MM.1S (cell line): Measurements from ENCODE around the gene MMP1.

Experiments
- DNase-seq: peaks from one replicate; pipeline ENCODE4 v3.0.0-alpha.2; 2015
- H2AFZ ChIP-seq: fragments of 300-600 bp; sonication (generic); 2 replicates; pipeline ENCODE4 v1.6.0; 2016; ENCODE audit warnings: antibody characterized with exemption, low read length
- H3F3A ChIP-seq: fragments of 300-600 bp; sonication (generic); 2 replicates; pipeline ENCODE4 v1.6.1; 2016; ENCODE audit warnings: mild to moderate bottlenecking, antibody characterized with exemption, low read length, moderate library complexity, mixed read lengths; ENCODE audit not compliant: insufficient read depth
- H3K27ac ChIP-seq: fragments of 300-600 bp; sonication (generic); 2 replicates; pipeline ENCODE4 v1.5.1; 2016; ENCODE audit warnings: mild to moderate bottlenecking, low read length
- H3K27me3 ChIP-seq: fragments of 300-600 bp; sonication (generic); replicated peaks from 2 replicates; pipeline ENCODE4 v1.6.0; 2016; ENCODE audit warnings: low read length; ENCODE audit not compliant: insufficient read depth
- H3K36me3 ChIP-seq: fragments of 300-600 bp; sonication (generic); replicated peaks from 2 replicates; pipeline ENCODE4 v1.6.1; 2016; ENCODE audit warnings: mild to moderate bottlenecking, low read length, mixed read lengths; ENCODE audit not compliant: insufficient read depth
- H3K4me1 ChIP-seq: fragments of 300-600 bp; sonication (generic); 2 replicates; pipeline ENCODE4 v1.6.1; 2016; ENCODE audit warnings: low read length, mixed read lengths
- H3K4me2 ChIP-seq: fragments of 300-600 bp; sonication (generic); 2 replicates; pipeline ENCODE4 v1.6.0; 2016; ENCODE audit warnings: low read depth, low read length
- H3K4me3 ChIP-seq: fragments of 300-600 bp; sonication (generic); 2 replicates; pipeline ENCODE4 v1.5.1; 2016; ENCODE audit warnings: low read length, mixed read lengths
- H3K79me2 ChIP-seq: fragments of 300-600 bp; sonication (generic); 2 replicates; pipeline ENCODE4 v1.6.1; 2016; ENCODE audit warnings: mixed run types, low read length, mixed read lengths
- H3K9ac ChIP-seq: fragments of 300-600 bp; sonication (generic); 2 replicates; pipeline ENCODE4 v1.6.1; 2016; ENCODE audit warnings: low read length, mixed read lengths
- H3K9me2 ChIP-seq: fragments of 300-600 bp; sonication (generic); replicated peaks from 2 replicates; pipeline ENCODE4 v1.6.1; 2016; ENCODE audit warnings: mild to moderate bottlenecking, low read length, mixed read lengths; ENCODE audit not compliant: insufficient read depth
- H3K9me3 ChIP-seq: fragments of 300-600 bp; sonication (generic); replicated peaks from 2 replicates; pipeline ENCODE4 v1.6.1; 2016; ENCODE audit warnings: mild to moderate bottlenecking, low read length, mixed read lengths; ENCODE audit not compliant: insufficient read depth
- H4K20me1 ChIP-seq: fragments of 300-600 bp; sonication (generic); 2 replicates; pipeline ENCODE4 v1.6.1; 2016; ENCODE audit warnings: mild to moderate bottlenecking, low read length, moderate library complexity, mixed read lengths; ENCODE audit not compliant: insufficient read depth
- EZH2 ChIP-seq: fragments of 300-600 bp; sonication (generic); optimal IDR thresholded peaks from 2 replicates; pipeline ENCODE3; 2017; ENCODE audit warnings: low read depth, mild to moderate bottlenecking, antibody characterized with exemption, low read length, mixed read lengths
- EZH2phosphoT487 ChIP-seq: fragments of 300-600 bp; sonication (generic); IDR thresholded peaks from 2 replicates; pipeline ENCODE4 v1.6.1; 2018; ENCODE audit warnings: antibody characterized with exemption, low read length
- TF ChIP-seq, protein P1 (sequence below): fragments of 300-600 bp; sonication (generic); IDR thresholded peaks from 2 replicates; pipeline ENCODE4 v1.5.1; 2016; ENCODE audit warnings: antibody characterized with exemption, low read length, mixed read lengths

MMP1 gene

DNA sequence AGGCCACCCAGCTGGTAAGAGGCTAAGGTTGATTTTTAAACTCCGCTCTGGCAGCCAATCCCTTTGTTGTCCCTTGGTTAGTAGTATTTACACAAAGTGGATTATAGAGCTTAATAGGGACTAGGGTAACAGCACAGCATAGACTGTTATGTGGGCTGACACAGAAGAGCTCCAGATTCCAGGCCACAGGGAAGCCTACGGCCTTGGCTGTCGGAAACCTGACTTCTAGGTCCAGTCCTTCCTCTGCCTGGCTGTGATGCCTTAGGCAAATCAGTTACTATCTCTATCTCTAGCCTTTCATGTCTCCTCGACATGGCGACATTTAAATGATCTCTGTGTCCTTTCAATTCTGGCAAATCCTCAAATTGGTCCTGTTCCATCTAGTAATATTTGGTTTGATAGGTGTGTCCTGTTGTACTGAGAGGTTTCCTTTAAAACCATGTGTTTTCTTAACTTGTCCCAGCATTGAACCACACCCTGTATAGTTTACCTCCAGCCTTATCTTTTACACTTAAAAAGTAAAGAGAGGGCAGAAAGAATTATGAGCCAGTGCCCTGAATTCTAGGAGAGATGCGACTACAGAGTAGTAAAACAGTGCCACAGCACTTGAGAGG is 4.2 kb downstream of the MMP1 start:
- Histone ChIP-seq H3K27ac (no peak overlapping the region), H3K9me2 (no peaks in the 10 kb centered on the region), H3K9ac (no peak overlapping the region), H4K20me1 (no peaks in the 10 kb centered on the region), H3K36me3 (no peaks in the 10 kb centered on the region), H3F3A (no peaks in the 10 kb centered on the region), H2AFZ (no peak overlapping the region), H3K4me1 (no peaks in the 10 kb centered on the region), H3K27me3 (no peaks in the 10 kb centered on the region), H3K9me3 (no peaks in the 10 kb centered on the region), H3K79me2 (no peaks in the 10 kb centered on the region), H3K4me3 (no peak overlapping the region), H3K4me2 (no peak overlapping the region)
- DNase-seq = no peak
- TF ChIP-seq EZH2 (no peak), EZH2phosphoT487 (no peak)
- TF ChIP-seq, protein P1, sequence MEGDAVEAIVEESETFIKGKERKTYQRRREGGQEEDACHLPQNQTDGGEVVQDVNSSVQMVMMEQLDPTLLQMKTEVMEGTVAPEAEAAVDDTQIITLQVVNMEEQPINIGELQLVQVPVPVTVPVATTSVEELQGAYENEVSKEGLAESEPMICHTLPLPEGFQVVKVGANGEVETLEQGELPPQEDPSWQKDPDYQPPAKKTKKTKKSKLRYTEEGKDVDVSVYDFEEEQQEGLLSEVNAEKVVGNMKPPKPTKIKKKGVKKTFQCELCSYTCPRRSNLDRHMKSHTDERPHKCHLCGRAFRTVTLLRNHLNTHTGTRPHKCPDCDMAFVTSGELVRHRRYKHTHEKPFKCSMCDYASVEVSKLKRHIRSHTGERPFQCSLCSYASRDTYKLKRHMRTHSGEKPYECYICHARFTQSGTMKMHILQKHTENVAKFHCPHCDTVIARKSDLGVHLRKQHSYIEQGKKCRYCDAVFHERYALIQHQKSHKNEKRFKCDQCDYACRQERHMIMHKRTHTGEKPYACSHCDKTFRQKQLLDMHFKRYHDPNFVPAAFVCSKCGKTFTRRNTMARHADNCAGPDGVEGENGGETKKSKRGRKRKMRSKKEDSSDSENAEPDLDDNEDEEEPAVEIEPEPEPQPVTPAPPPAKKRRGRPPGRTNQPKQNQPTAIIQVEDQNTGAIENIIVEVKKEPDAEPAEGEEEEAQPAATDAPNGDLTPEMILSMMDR = no peak

DNA sequence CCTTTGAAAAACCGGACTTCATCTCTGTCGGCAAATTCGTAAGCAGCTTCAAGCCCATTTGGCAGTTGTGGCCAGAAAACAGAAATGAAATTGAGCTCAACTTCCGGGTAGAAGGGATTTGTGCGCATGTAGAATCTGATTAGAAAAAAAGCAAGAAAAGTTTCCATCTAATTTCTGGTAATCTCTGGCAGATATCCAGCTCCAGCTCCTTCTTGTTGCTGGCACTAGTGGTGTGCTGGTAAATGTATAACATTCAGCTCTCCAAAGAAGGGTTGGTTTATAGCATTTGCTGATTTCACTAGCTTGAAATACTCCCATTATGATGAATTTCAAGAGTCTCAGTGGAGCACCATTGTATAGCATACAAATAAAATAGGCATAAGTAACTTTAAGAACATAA is 5.4 kb downstream of the MMP1 start:
- Histone ChIP-seq H3K4me1 (no peaks in the 10 kb centered on the region), H3K79me2 (no peaks in the 10 kb centered on the region), H3K9me3 (no peaks in the 10 kb centered on the region), H3K27ac (no peak overlapping the region), H3K27me3 (no peaks in the 10 kb centered on the region), H3K9ac (no peak overlapping the region), H2AFZ (no peak overlapping the region), H3K36me3 (no peaks in the 10 kb centered on the region), H3K4me2 (no peak overlapping the region), H4K20me1 (no peaks in the 10 kb centered on the region), H3K4me3 (no peak overlapping the region), H3F3A (no peaks in the 10 kb centered on the region), H3K9me2 (no peaks in the 10 kb centered on the region)
- TF ChIP-seq EZH2 (no peak), EZH2phosphoT487 (no peak)
- TF ChIP-seq, protein P1 = no peak
- no peak for DNase-seq

DNA sequence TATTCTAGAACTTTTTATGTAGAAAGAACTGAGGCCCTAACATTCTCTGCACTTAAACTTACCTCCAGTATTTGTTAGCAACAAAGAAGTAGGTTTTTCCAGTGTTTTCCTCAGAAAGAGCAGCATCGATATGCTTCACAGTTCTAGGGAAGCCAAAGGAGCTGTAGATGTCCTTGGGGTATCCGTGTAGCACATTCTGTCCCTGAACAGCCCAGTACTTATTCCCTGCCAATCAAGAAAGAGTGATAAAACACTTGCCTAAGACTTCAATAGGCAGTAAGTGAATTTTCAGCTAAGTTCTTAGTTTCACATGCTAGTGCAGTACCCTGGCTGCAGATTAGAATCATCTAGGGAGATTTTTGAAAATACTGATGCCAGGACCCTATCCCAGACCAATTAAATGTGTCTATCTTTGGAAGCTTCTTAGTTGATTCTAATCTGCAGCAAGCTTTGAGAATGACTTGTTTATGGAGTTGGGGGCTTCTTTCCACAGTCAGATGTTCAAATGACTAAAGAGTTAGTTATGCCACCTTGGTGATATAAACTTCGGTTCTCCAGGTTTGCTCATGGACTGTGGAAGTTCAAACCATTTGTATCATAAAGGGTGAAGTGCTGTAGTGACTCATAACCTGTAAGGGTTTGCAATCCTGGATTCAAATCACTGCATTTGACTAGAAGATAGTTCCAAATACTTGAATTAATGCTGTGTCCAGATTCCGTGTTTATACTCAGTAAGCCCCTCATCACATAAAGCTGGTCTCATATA is 6.5 kb downstream of the MMP1 start:
- H3K4me2 ChIP-seq = no peak overlapping the region
- no peaks in the 10 kb centered on the region for H3F3A ChIP-seq
- no peak for TF ChIP-seq EZH2phosphoT487
- TF ChIP-seq, protein P1 = no peak
- TF ChIP-seq EZH2 = no peak
- H2AFZ ChIP-seq = no peak overlapping the region
- no peaks in the 10 kb centered on the region for H3K27me3 ChIP-seq
- no peaks in the 10 kb centered on the region for H3K4me1 ChIP-seq
- no peak for DNase-seq
- no peak overlapping the region for H3K9ac ChIP-seq
- H3K36me3 ChIP-seq = no peaks in the 10 kb centered on the region
- H3K4me3 ChIP-seq = no peak overlapping the region
- H3K79me2 ChIP-seq = no peaks in the 10 kb centered on the region
- H3K27ac ChIP-seq = no peak overlapping the region
- H4K20me1 ChIP-seq = no peaks in the 10 kb centered on the region
- no peaks in the 10 kb centered on the region for H3K9me3 ChIP-seq
- no peaks in the 10 kb centered on the region for H3K9me2 ChIP-seq
